ENCODE results near the gene RYR2. TPM values are rescaled to one million over a fixed set of nuclear protein-coding genes. Genes with fewer than 3 reads are reported as not detected.

Gene RYR2
- total RNA-seq, 2 donors from 2014 or later, result 392 to 756 TPM

- TF ChIP-seq CTCF (IDR thresholded peaks at IDR 0.05), result no peak
- Histone ChIP-seq H3K36me3 (no peaks in the 10 kb centered on the region), H3K9me3 (no peaks in the 10 kb centered on the region), H3K4me1 (peaks cover 0 to 30% of the 10 kb centered on the region in 2 donors), H3K4me3 (no peak overlapping the region), H3K27me3 (no peaks in the 10 kb centered on the region), H3K27ac (no peak overlapping the region)
- no peak for DNase-seq (ENCODE audit: low spot score)
Observed at GRCh38 chr1:237249120-237249519, 207.1 kb downstream of the RYR2 start.

- no peaks in the 10 kb centered on the region for H3K9me3 ChIP-seq
- H3K27ac ChIP-seq, result no peak overlapping the region
- H3K4me3 ChIP-seq, result no peak overlapping the region
- no peaks in the 10 kb centered on the region for H3K27me3 ChIP-seq
- peaks cover 0 to 32% of the 10 kb centered on the region in 2 donors for H3K4me1 ChIP-seq
- no peaks in the 10 kb centered on the region for H3K36me3 ChIP-seq
- no peak for TF ChIP-seq CTCF (IDR thresholded peaks at IDR 0.05)
- DNase-seq (ENCODE audit: low spot score), result no peak
Observed at GRCh38 chr1:237250055-237250454, 208.1 kb downstream of the RYR2 start.

- Histone ChIP-seq H3K9me3 (no peaks in the 10 kb centered on the region), H3K4me3 (no peak overlapping the region), H3K36me3 (no peaks in the 10 kb centered on the region), H3K27ac (no peak overlapping the region), H3K27me3 (no peaks in the 10 kb centered on the region), H3K4me1 (peaks cover 0 to 70% of the 10 kb centered on the region in 2 donors)
- DNase-seq (ENCODE audit: low spot score), result no peak
- no peak for TF ChIP-seq CTCF (IDR thresholded peaks at IDR 0.05)
Observed at GRCh38 chr1:237255071-237255470, 213.1 kb downstream of the RYR2 start.

GRCh38 chr1:237258871-237259270, 216.9 kb downstream of the RYR2 start:
- DNase-seq (ENCODE audit: low spot score), result peak; percentile 76

GRCh38 chr1:237261198-237261597, 219.2 kb downstream of the RYR2 start:
- DNase-seq (ENCODE audit: low spot score), result no peak
- Histone ChIP-seq H3K27me3 (no peaks in the 10 kb centered on the region), H3K27ac (peak overlapping the region in 1 of 2 donors; percentile 11)

More at GRCh38 chr1:237258871-237259270, 216.9 kb downstream of the RYR2 start:
- H3K36me3 ChIP-seq, result no peaks in the 10 kb centered on the region
- H3K27me3 ChIP-seq, result no peaks in the 10 kb centered on the region
- no peaks in the 10 kb centered on the region for H3K9me3 ChIP-seq
- no peak for TF ChIP-seq CTCF (IDR thresholded peaks at IDR 0.05)
- H3K4me3 ChIP-seq, result no peak overlapping the region
- peak overlapping the region; percentile 37 to 83 for H3K27ac ChIP-seq
- H3K4me1 ChIP-seq, result peaks cover 0 to 75% of the 10 kb centered on the region in 2 donors

More at GRCh38 chr1:237261198-237261597, 219.2 kb downstream of the RYR2 start:
- Histone ChIP-seq H3K4me3 (no peak overlapping the region), H3K36me3 (no peaks in the 10 kb centered on the region), H3K9me3 (no peaks in the 10 kb centered on the region), H3K4me1 (peaks cover 0 to 66% of the 10 kb centered on the region in 2 donors)
- TF ChIP-seq CTCF (IDR thresholded peaks at IDR 0.05), result no peak
